ENCODE data around the gene ASTN2.

The ASTN2 gene

DNA sequence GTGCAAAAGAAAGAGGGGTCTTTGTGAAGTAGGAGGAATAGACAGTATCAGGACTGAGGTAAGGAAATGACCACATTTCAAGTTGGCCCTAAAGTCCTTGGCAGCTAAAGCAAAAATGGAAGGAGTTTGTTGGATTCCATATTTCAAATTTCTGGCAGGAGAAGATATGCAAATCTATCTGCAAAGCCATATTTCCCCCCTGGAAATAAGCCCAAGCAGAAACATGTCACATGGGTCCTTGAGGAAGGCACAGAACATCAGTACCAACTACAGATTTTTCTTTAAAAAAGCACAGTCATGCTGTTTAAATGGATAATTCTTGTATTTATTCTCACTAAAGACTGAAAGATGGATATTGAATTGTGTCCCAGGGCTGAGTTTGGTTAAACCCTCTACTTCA is 404.8 kb downstream of the ASTN2 start:
- DNase-seq (ENCODE audit: low spot score), result no peak

DNA sequence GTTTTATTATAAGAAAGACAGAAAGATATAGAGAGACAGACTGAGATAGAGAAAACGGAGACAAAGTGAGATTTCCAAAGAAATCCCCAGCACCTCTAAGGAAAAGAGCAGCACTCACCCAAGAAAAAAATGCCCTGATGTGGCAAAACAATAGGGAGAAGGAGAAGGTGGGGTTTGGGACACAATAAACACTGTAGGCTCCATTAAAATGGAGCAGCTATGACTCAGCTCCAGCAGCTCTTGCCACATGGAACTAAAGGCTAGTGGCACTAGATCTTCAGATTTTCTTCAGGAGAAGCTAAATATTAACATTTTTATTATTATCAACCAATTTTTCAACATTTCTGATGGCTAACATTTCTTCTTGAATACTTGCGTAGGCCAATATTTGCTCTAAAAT is 406.0 kb downstream of the ASTN2 start:
- no peak for DNase-seq (ENCODE audit: low spot score)

DNA sequence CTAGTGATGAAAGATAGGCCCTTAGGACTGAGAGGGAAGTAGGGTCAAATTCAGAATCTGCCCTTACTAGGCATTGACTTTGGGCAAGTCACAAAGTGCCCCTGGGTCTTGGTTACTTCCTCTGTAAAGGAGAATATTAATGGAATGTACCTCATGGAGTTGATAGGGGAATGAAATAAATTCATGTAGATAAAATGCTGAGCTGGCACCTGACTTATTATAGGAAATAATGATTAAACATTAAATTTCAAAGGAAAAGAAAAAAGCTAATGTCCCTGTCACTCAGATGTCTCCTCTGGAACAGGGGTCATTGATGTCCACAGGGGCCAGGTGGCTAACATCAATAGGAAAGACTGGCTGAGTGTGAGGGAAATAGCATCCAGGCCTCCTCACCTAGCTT is 406.4 kb downstream of the ASTN2 start:
- DNase-seq (ENCODE audit: low spot score), result no peak

DNA sequence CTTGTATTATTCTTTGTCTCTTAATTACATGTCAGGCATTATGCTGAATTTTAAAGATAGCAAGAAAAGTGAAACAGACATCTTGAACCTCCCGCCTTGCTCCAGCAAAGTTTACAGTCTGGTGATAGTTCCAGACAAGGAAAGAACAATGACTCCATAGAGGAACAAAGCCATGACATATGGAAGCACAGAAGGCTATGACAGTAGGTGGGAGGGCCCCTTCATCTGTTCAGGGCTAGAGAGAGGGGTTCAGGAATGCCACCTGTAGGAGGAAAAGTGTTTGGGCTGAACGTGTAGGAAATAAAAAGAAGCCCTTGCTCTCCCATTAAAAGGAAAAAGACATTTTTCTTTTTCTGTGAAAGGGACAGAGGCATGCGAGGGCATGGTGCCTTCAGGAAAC is 412.2 kb downstream of the ASTN2 start:
- no peak for DNase-seq (ENCODE audit: low spot score)

DNA sequence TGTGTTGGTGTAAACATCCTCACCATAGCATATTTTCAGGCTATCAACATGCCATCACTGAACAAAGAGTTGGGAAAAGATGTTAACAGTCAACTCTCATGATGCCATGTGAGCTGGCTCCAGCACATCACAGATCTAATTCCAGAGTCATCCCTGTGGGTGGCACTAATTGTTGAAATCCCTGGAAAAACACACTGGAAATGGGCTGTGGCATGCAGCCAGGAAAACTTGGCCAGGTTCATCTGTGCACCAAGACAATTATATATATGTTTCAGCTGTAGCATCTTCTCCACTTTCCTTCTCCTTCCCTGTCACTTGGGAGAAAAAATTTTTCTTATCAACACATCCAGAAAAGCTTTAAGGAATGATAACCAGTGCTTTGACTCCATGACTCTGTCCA is 414.0 kb downstream of the ASTN2 start:
- no peak for DNase-seq (ENCODE audit: low spot score)

DNA sequence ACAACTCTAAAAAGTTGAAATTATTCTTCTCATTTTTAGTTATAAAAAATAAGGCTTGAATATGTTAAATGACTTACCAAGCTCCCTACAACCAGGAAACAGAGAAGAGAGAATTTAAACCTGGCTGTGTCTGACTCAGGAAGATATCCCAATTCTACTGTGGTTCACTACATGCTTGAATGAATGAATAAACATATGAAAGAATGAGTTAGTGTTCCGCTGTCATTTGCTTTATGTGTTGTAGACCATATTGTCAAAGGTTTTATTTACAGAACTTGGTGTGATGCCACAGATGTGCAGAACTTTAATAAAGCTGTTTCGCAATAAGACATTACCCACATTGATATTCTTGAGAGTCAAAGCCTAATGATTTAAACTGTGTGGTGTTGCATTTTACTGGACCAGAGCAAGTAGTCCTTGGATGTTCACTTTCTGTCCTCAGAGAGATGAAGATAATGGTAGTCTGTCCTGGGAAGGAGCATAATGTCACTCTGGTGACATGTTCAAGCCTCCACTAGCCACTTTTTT is 414.6 kb downstream of the ASTN2 start:
- DNase-seq (ENCODE audit: low spot score), result no peak

DNA sequence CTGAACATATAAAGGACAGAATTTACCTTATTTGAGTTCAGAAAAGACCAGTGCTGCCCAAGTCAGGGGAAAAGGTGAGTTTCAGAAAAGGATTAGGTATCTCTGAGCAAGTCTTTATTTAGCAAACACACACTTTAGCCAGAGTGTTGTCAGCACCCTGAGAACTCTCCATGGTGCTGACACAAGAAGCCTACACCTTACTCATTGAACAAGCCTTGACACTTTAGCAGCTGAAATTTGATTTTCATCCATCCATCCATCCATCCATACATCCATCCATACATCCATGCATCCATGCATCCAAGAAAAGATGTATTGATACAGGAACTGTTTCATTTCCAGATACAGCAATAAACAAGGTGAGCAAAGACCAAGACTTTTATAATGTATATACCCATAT is 416.6 kb downstream of the ASTN2 start:
- no peak for DNase-seq (ENCODE audit: low spot score)

DNA sequence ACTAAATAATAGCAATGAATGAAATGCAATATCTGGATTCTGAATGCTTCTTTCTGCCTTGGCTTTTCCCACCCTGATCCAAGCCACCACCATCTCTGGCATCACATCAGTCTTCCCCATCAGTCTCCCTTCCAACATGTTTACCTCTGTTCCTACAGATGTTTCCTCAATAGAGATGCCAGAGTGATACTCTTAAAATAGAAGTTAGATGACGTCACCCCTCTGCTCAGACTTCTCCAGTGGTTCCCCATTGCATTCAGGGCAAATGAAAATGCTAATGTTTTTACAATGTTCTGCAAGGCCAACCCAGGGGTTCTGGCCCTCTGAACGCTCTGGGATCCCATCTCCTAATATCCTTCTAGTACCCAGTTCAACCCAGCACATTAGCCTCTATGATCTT is 422.0 kb downstream of the ASTN2 start:
- DNase-seq (ENCODE audit: low spot score), result no peak

DNA sequence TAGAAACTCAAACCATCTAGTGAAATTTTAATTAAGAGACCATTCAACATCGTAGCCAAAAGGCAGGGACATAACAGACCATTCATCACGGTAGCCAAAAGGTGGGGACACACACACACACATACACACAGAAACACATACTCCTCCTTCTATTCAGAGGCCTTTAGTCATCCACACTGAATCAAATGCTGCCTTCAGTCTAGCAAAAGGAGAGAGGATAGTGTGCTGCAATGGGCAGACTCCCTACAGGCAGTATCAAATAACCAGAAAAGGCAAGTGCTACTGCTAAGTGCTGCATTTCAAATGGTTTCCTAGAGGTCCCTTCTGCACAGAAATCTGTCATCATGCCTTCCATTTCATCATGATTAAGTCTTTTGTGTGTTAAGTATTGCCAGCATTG is 423.8 kb downstream of the ASTN2 start:
- DNase-seq (ENCODE audit: low spot score), result no peak

DNA sequence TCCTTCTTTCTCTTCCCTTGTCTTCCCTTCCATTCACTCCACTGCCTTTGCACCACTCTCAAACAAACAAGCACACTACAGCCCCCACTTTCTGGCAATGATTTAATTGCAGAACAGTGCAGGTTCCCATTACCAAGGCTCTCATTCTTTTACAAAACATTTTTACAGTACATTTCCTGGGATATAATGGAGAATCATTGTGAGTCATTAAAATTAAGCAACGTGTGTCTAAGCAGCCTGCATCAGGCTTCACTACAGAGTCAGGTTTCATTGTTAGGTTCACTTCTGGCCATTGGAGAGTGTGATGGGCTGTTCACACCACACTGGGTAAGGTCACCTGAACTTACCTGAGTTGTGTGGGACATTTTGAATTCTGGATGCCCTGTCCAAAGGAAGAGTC is 424.3 kb downstream of the ASTN2 start:
- DNase-seq (ENCODE audit: low spot score), result no peak

DNA sequence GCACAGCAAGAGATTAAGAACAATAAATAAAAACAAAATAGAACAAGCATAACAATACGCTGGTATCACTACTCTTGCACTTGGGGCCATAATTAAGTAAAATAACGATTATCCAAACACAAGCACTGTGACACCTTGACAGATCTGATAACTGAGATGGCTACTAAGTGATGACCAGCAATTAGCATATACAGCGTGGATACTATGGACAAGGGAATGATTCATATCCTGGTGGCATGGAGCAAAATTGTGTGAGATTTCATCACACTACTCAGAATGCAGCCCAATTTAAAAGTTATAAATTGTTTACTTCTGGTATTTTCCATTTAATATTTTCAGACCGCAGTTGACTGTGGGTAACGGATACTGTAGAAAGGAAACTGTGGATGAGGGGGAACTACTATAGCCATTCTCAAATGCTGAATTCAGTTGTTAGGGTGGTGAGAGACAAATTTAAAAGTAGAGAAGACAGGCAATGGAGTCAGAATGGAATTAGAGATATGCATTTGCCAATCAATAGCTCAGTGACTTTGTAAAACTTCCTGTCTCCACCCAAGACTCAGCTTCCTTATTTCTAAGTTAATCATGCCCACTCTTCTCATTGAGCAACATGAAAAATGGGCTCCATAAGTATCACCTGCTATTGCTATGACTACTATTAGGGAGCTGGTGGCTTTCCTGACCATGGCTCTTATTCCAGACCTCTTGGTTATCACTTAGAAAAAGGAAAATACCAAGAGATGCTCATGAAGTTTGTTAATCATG is 427.0 kb downstream of the ASTN2 start:
- no peak for DNase-seq (ENCODE audit: low spot score)

DNA sequence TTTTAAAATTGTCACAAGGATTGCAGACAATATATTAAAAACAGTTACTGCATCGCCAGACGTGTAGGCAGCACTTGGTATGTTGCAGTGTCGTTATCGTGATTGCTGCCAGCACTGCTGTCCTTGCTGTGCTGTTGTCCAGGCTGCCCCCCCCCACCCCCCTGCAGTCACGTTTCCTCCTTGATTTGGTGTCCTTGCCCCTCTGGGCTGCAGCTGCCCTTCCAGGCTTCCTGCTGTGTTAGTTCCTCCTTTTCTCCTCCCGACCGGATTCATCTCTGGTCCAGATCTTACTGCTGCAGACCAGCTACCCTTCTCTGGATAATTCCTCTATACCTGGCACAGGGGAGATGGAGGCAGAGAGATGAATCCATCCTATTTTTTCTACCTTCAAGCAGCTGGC is 428.8 kb downstream of the ASTN2 start:
- no peak for DNase-seq (ENCODE audit: low spot score)

DNA sequence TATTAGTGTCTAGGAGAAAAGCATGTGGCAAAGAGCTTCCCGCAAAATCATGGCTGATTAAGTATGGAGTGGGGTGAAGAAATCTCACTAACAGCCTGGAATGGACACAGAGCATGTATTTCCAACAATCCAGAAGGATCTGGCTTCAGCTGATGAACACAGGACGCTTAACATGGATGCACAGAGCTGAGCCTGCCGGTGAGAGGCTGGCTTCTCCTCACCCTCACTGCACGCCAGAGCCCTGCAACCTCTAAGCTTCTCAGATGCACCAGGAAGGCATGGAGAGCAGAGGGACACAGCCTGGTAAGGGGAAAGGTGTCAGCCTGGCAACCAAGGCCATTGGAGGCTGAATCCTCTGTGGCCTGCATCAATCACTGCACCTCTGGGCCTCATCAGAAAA is 429.3 kb downstream of the ASTN2 start:
- no peak for DNase-seq (ENCODE audit: low spot score)

DNA sequence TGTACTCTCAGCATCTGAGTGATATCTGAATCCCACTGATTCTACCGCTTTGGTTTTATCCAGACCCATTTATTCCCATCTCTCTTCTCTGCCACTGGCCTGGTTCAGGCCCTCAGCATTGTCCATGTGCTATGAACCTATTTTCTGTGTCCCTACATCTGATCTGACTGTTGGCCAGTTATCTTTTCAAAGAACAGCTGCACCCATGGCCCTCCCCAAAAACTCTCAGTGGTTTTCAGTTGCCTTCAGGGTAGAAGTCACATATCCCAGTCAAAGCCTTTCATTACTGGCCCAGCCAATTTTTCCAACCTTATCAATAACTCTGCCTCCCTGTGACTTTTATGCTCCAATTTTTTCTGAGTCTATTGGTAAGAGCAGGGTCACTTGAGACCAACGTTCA is 430.7 kb downstream of the ASTN2 start:
- no peak for DNase-seq (ENCODE audit: low spot score)

DNA sequence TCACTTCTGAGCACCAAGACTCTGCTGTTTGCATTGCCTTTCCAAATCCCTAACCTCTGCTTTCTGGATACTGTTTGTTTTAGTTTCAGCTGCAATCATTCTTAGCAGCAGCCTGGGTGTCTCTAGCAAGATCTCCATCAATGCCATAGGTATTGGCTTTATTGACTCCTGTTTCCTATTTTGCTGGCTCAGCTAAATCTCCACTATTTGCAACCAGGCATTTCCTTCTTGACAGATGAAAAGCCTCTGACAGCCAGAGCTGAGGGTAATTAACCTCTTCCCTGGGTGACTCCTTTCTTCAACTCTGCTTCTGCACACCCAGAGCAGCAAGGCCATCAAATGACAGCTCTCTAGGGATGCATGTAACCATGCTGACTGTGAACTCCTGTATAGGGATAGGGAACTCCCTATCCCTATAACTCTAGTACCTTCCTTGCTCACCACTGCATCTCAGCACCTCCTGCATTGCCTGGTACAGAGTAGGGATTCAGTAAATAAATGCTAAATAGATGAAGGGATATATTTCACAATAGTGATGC is 434.2 kb downstream of the ASTN2 start:
- DNase-seq (ENCODE audit: low spot score), result no peak

DNA sequence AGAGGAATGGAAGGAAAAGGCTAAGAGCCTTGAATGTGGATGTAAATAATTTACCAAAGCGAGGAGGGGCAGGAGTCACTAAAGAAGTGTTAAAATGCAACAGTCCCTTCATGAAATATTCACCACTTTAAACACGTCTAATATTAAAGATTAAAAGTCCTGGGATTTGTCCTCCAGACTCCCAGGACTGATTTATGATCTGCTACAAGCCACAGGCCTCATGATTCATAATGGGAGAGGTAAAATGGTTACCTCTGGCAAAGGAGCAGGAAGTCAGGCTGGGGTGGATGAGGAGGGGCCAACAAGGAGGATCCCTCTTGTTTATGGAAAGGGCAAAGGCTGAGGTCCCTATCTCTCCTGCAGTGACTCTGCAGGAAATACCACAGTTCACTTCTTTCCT is 435.4 kb downstream of the ASTN2 start:
- DNase-seq (ENCODE audit: low spot score), result no peak

DNA sequence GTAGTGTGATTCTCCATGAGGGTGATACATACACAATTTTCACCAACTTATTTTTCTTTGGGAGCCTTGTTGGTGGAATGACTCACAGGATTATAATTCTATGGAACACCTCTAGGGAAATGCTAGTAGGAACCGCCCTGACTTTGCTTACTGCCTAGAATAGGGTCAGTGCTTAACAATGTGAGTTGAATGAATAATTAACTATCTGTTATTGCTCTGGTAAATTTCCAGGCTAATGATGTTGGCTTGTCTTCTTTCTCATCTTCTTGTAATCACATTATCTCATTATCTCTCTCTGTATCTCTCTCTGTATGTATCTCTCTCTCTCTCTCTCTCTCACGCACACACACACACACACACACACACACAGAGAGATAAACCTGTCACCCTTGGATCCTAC is 436.7 kb downstream of the ASTN2 start:
- DNase-seq (ENCODE audit: low spot score), result no peak

DNA sequence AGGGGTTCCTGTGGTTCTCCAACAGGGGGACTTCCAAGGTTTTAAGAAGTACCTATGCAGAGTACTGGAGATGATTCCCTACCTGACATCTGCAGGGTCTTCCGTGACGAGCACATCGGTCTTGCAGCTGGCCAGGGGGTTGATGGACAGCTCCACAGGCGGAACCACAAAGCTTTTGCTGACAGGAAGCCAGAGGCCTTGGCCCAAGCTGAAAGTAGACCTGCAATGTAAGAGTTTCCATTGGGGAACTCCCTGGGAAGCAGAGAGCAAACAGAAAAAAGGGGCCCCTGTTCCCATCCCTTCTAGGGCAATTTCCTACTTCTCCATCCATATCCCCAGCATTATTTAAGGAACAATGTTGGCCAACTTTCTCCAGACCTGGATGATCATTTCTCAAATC is 439.7 kb downstream of the ASTN2 start:
- DNase-seq (ENCODE audit: low spot score), result no peak

DNA sequence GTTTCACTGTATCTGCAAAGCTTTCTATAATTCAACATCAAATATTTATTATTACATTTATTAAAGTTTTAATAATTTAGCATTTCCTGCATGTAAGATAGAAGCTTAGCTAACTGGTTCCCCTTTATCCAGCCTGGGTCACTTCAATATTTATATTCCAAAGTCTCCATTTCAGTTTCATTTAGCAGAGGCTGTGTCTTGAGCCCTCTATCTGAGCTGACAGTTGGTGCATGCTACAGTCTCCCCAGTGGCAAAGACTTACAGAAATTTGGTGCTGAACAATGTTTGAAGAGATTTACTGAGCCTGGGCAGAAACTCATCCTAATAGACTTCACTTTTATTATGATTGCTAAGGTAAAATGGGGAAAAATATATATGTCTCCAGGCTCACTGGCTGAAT is 448.7 kb downstream of the ASTN2 start:
- no peak for DNase-seq (ENCODE audit: low spot score)

DNA sequence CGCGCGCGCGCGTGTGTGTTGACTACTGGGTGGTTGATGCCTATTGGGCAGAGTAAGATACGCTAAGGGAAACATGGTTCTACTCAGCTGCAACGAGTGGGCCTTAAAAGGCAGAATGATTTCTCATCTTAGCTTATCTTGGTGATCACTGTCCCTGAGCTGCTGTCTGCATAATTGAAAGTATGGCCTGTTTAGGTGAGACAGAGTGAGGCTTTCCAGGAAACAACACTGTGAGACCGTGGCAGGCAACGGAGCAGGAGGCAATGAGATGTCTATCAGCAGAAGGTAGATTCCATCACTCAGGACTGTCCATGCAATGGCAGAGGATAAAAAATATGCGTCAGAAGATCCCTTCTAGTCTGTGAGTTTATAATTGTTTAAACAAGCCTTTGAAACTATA is 450.6 kb downstream of the ASTN2 start:
- no peak for DNase-seq (ENCODE audit: low spot score)

DNA sequence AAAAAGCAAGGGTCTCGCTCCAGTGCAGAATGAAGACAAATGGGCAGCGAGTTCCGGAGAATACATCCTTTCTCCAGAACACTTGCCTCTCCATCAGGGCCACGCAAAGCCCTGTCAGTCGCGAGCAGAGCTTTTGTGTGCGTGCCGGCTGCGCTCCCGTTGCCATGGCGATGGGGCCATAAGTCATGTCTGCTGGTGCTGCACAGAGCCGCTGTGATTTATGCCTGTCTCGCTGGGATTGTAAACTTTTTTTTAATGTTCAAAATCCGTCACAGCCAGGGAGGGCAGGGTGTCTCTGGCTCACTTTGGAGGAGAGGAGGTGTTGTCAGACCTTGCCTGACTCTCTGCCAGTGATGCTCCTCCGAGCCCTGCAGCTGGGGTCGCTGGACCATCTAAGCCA is 455.0 kb downstream of the ASTN2 start:
- no peak for DNase-seq (ENCODE audit: low spot score)

DNA sequence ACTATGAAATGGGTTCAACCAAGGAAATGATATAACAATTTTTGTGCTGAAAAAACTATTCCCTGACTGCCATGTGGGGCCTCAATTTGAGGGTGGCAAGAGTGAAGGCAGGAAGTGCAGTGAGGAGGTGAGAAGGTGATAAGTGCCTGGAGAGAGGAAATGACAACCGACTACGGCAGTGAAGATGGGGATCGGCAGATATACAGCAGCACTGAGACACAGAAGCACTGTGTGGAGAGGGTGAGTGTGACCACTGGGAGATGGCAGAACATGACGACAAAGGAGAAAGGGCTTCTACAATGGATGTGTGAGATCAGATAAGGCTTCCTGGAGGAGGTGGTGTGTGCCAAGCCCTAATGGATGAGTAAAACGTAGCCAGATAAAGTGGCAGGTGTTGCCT is 456.0 kb downstream of the ASTN2 start:
- DNase-seq (ENCODE audit: low spot score), result no peak

DNA sequence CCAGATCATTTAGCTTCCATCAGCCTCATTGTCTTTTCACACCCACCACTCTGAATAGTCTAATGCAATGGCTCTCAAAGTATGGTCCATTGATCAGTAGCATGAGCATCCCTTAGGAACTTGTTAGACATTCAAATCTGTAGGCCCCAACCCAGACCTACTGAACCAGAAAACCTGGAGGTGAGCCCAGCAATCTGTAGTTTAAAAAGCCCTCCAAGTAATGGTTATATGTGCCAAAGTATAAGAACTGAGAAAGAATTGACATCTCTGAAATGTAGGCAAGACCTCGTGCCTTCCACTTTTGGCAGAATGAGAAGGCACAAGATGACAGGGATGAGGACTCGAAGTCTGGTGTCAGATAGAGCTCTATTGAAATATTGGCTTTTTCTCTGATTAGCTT is 460.1 kb downstream of the ASTN2 start:
- DNase-seq (ENCODE audit: low spot score), result no peak

DNA sequence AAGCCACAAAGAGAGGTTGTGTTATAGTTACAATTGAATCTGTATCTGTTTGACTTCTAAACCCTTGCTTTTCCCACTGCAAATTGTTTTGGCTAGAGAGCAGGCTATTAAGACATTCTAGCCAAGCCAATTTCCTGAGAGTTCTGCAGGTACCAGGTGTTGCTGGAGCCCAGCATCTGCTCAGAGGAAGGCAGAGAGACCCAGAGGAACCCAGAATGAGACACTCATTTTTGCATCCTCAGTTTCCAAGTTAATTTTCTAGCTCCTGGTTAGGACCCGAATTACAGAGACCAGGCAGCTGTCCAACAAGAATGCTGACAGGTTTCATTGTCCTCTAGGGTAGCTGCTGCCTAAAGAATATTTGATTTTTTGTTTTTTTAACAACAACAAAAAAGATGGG is 461.6 kb downstream of the ASTN2 start:
- no peak for DNase-seq (ENCODE audit: low spot score)

Data from HuH-7 (cell line).